HUES6 (cell line): ENCODE data around the gene IGSF23.

ENCODE experiments used
- H3K27ac ChIP-seq: 2 replicates; pipeline ENCODE4 v1.7.0; 2013; ENCODE audit warnings: low read depth, mild to moderate bottlenecking, low read length, inconsistent platforms
- H3K27me3 ChIP-seq: 2 replicates; pipeline ENCODE4 v1.6.1; 2013; ENCODE audit warnings: low read length; ENCODE audit not compliant: control insufficient read depth, insufficient read depth
- H3K36me3 ChIP-seq: 2 replicates; pipeline ENCODE4 v1.6.1; 2013; ENCODE audit warnings: low read length; ENCODE audit not compliant: control insufficient read depth, insufficient read depth
- H3K4me1 ChIP-seq: 2 replicates; pipeline ENCODE4 v1.6.1; 2013; ENCODE audit warnings: low read length; ENCODE audit not compliant: control insufficient read depth, insufficient read depth
- H3K4me3 ChIP-seq: 2 replicates; pipeline ENCODE4 v1.5.1; 2013; ENCODE audit warnings: low read depth, low read length
- H3K9ac ChIP-seq: one replicate; pipeline ENCODE4 v1.6.1; 2013; ENCODE audit warnings: mild to moderate bottlenecking, low read length
- H3K9me3 ChIP-seq: 2 replicates; pipeline ENCODE4 v1.6.1; 2013; ENCODE audit warnings: low read depth, low read length; ENCODE audit not compliant: control insufficient read depth, insufficient read depth

Gene IGSF23, protein sequence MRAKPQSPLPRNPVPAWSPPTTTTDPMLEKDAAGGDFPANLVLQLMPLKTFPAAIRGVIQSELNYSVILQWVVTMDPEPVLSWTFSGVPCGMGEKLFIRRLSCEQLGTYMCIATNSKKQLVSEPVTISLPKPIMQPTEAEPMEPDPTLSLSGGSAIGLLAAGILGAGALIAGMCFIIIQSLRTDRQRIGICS

GRCh38 chr19:44613295-44614178 lies at the start of gene IGSF23:
Gene IGSF23 (plus strand): TSS chr19:44613563. CDS start chr19:44613646, 83 bp downstream.
- no peaks in the 10 kb centered on the region for H3K36me3 ChIP-seq
- H3K27ac ChIP-seq, result no peak within 1 kb of the TSS
- no peaks in the 10 kb centered on the region for H3K9me3 ChIP-seq
- peaks cover 6% of the 10 kb centered on the region for H3K4me1 ChIP-seq
- H3K4me3 ChIP-seq, result no peak within 1 kb of the TSS
- no peaks in the 10 kb centered on the region for H3K27me3 ChIP-seq
- H3K9ac ChIP-seq, result no peak within 1 kb of the TSS

GRCh38 chr19:44566984-44567383 lies 46.4 kb upstream of the IGSF23 start:
- no peak overlapping the region for H3K9ac ChIP-seq
- H3K27me3 ChIP-seq, result no peaks in the 10 kb centered on the region
- H3K27ac ChIP-seq, result no peak overlapping the region
- peaks cover 9% of the 10 kb centered on the region; the same call in 1 of the 2 replicates for H3K4me1 ChIP-seq
- no peaks in the 10 kb centered on the region for H3K9me3 ChIP-seq
- H3K4me3 ChIP-seq, result no peak overlapping the region
- H3K36me3 ChIP-seq, result no peaks in the 10 kb centered on the region

- no peaks in the 10 kb centered on the region for H3K27me3 ChIP-seq
Observed at GRCh38 chr19:44567745-44568144, 45.6 kb upstream of the IGSF23 start.

DNA sequence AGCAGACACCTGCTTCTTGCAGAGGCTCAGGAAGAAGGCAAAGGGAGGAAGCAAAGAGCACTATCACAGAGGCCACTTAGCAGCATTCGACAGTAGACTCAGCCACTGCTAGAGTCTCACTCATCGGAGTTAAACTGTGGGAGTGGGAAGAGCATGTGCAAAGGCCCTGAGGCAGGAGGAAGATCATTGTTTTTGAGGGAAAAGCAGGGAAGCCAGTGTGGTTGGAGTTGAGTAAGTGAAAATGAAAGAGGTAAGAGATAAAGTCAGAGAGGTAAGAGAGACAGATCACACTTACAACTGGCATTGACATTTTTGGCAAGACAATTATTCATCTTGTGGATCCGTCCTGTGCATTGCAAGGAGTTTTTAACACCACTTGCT lies 42.8 kb upstream of the IGSF23 start:
- no peaks in the 10 kb centered on the region for H3K36me3 ChIP-seq
- no peaks in the 10 kb centered on the region for H3K9me3 ChIP-seq
- no peaks in the 10 kb centered on the region for H3K27me3 ChIP-seq
- H3K4me1 ChIP-seq, result peaks cover 22% of the 10 kb centered on the region; the same call in 1 of the 2 replicates
- H3K4me3 ChIP-seq, result no peak overlapping the region
- no peak overlapping the region for H3K27ac ChIP-seq
- no peak overlapping the region for H3K9ac ChIP-seq

More at GRCh38 chr19:44567745-44568144, 45.6 kb upstream of the IGSF23 start:
- H3K4me3 ChIP-seq, result no peak overlapping the region
- peaks cover 9% of the 10 kb centered on the region; the same call in 1 of the 2 replicates for H3K4me1 ChIP-seq
- H3K36me3 ChIP-seq, result no peaks in the 10 kb centered on the region
- no peaks in the 10 kb centered on the region for H3K9me3 ChIP-seq
- no peak overlapping the region for H3K9ac ChIP-seq
- no peak overlapping the region for H3K27ac ChIP-seq

GRCh38 chr19:44570984-44571684 lies 42.2 kb upstream of the IGSF23 start:
- no peak overlapping the region for H3K4me3 ChIP-seq
- H3K27ac ChIP-seq, result no peak overlapping the region
- peaks cover 23% of the 10 kb centered on the region; the same call in 1 of the 2 replicates for H3K4me1 ChIP-seq
- no peaks in the 10 kb centered on the region for H3K36me3 ChIP-seq
- no peaks in the 10 kb centered on the region for H3K9me3 ChIP-seq
- H3K27me3 ChIP-seq, result no peaks in the 10 kb centered on the region
- no peak overlapping the region for H3K9ac ChIP-seq

- H3K9me3 ChIP-seq, result no peaks in the 10 kb centered on the region
- H3K9ac ChIP-seq, result peak overlapping the region; percentile 1
- H3K4me1 ChIP-seq, result peaks cover 23% of the 10 kb centered on the region; the same call in 1 of the 2 replicates
- no peaks in the 10 kb centered on the region for H3K27me3 ChIP-seq
- no peak overlapping the region; the same call in 1 of the 2 replicates for H3K27ac ChIP-seq
- H3K4me3 ChIP-seq, result no peak overlapping the region
- no peaks in the 10 kb centered on the region for H3K36me3 ChIP-seq
Observed at GRCh38 chr19:44571830-44572580, 41.4 kb upstream of the IGSF23 start.

DNA sequence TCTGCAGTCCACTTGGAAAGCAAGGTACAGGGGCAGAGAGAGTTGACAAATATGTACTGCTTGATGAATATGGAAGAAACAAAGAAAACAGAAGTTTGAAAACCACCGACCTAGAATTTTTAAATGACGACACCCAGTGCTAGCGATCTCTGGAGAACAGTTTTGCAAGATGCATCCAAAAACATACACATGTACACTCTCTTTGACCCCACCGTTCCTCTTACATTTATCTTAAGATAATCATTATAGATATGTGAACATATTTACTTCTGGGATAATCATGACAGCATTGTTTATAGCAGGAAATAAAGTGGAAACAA lies 40.8 kb upstream of the IGSF23 start:
- H3K27me3 ChIP-seq, result no peaks in the 10 kb centered on the region
- H3K9ac ChIP-seq, result no peak overlapping the region
- H3K36me3 ChIP-seq, result no peaks in the 10 kb centered on the region
- H3K9me3 ChIP-seq, result no peaks in the 10 kb centered on the region
- H3K27ac ChIP-seq, result no peak overlapping the region
- H3K4me1 ChIP-seq, result peaks cover 23% of the 10 kb centered on the region; the same call in 1 of the 2 replicates
- H3K4me3 ChIP-seq, result no peak overlapping the region

GRCh38 chr19:44573183-44573582 lies 40.2 kb upstream of the IGSF23 start:
- no peaks in the 10 kb centered on the region for H3K36me3 ChIP-seq
- H3K9ac ChIP-seq, result no peak overlapping the region
- H3K4me3 ChIP-seq, result no peak overlapping the region
- H3K9me3 ChIP-seq, result no peaks in the 10 kb centered on the region
- H3K27me3 ChIP-seq, result no peaks in the 10 kb centered on the region
- no peak overlapping the region; the same call in 1 of the 2 replicates for H3K27ac ChIP-seq
- peaks cover 23% of the 10 kb centered on the region; the same call in 1 of the 2 replicates for H3K4me1 ChIP-seq

- peaks cover 23% of the 10 kb centered on the region; the same call in 1 of the 2 replicates for H3K4me1 ChIP-seq
- no peak overlapping the region for H3K4me3 ChIP-seq
- H3K36me3 ChIP-seq, result no peaks in the 10 kb centered on the region
- no peaks in the 10 kb centered on the region for H3K9me3 ChIP-seq
- no peak overlapping the region; the same call in 1 of the 2 replicates for H3K27ac ChIP-seq
- H3K27me3 ChIP-seq, result no peaks in the 10 kb centered on the region
- no peak overlapping the region for H3K9ac ChIP-seq
Observed at GRCh38 chr19:44573627-44574026, 39.7 kb upstream of the IGSF23 start.

DNA sequence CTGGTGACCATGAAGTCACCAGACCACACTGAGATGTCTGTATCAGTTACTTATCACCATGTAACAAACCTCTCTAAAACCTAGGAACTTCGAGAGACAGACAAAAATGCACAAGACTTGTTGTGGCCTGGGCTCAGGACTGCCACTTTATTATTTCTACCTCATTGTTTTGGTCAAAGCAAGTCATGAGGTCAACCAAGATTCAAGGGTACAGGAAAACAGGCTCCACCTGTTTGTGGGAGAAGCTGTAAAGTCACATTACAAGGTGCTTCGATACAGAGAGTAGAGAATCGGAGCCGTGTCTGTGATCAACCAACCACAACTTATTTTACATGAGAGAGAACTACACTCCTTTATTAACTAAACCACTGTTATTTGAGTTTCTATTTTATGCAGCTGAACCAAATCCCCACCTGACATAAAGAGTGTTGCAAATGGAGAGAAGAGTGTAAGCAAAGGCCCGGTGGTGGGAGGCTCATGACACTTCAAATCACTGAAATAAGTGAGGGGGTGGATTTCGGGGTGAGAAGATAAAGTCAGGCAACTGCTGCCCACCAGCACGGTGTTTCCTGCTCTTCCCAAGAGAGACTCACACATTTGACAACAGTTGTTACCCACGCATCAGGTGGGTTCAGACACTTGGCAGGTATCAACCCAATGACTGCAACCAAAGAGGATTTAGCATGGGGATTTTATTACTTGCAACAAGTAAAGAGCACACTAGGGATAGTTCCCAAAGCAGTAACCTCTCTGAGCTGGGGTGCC lies 39.0 kb upstream of the IGSF23 start:
- Histone ChIP-seq H3K27ac (peak overlapping the region; percentile 59; the same call in 1 of the 2 replicates), H3K9ac (peak overlapping the region; percentile 59)

More for the DNA sequence above, 39.0 kb upstream of the IGSF23 start:
- no peaks in the 10 kb centered on the region for H3K36me3 ChIP-seq
- H3K27me3 ChIP-seq, result no peaks in the 10 kb centered on the region
- no peak overlapping the region for H3K4me3 ChIP-seq
- peaks cover 23% of the 10 kb centered on the region; the same call in 1 of the 2 replicates for H3K4me1 ChIP-seq
- no peaks in the 10 kb centered on the region for H3K9me3 ChIP-seq
